HFFc6 (cell line): ENCODE data around the gene SCN5A. TPM values are rescaled to one million over a fixed set of nuclear protein-coding genes. Genes with fewer than 3 reads are reported as not detected.
A peak's percentile ranks its signal among the peaks of the same experiment; 100 is the strongest.

ENCODE experiments used
- DNase-seq: peaks from one replicate; pipeline ENCODE4 v3.0.0-alpha.2; 2018
- H3K27ac Mint-ChIP-seq: 2 replicates; pipeline ENCODE4 v1.8.0; 2020; ENCODE audit warnings: mild to moderate bottlenecking, mixed read lengths
- H3K27me3 Mint-ChIP-seq: 2 replicates; pipeline ENCODE4 v1.8.0; 2021; ENCODE audit warnings: mild to moderate bottlenecking, moderate library complexity, mixed read lengths; ENCODE audit not compliant: insufficient read depth
- H3K36me3 Mint-ChIP-seq: 2 replicates; pipeline ENCODE4 v1.8.0; 2021; ENCODE audit warnings: low read depth, mixed read lengths
- H3K4me1 Mint-ChIP-seq: 2 replicates; pipeline ENCODE4 v1.8.0; 2020; ENCODE audit warnings: low read depth, mixed read lengths
- H3K4me3 Mint-ChIP-seq: 2 replicates; pipeline ENCODE4 v1.8.0; 2020; ENCODE audit warnings: mild to moderate bottlenecking, moderate library complexity, mixed read lengths
- H3K9me3 Mint-ChIP-seq: 2 replicates; pipeline ENCODE4 v1.8.0; 2020; ENCODE audit warnings: mild to moderate bottlenecking, mixed read lengths
- total RNA-seq, 6 experiments: library from RNA; stranded (reverse); fragmentation: NEBNext Ultra II Directional; extraction: Animal tissue kit (Norgen Biotek cat#: 25700); gene quantifications; 2 replicates in 1 of 6; 3 replicates in 5 of 6; pipeline ENCODE4 v1.2.3, GENCODE V29; 2021
- TF ChIP-seq, protein P1 (sequence below): fragments of 200-600 bp; sonication (generic); IDR thresholded peaks from 2 replicates; pipeline ENCODE4 v1.5.0; 2021; ENCODE audit warnings: antibody characterized with exemption, mild to moderate bottlenecking

Gene SCN5A
- total RNA-seq, 6 experiments from 2014 or later = 0.05 to 0.46 (median 0.28) TPM; not detected in 3

- no peaks in the 10 kb centered on the region for H3K4me1 Mint-ChIP-seq
- H3K4me3 Mint-ChIP-seq = no peak overlapping the region
- no peaks in the 10 kb centered on the region for H3K9me3 Mint-ChIP-seq
- no peak overlapping the region for H3K27ac Mint-ChIP-seq
- no peaks in the 10 kb centered on the region for H3K36me3 Mint-ChIP-seq
- TF ChIP-seq, protein P1, sequence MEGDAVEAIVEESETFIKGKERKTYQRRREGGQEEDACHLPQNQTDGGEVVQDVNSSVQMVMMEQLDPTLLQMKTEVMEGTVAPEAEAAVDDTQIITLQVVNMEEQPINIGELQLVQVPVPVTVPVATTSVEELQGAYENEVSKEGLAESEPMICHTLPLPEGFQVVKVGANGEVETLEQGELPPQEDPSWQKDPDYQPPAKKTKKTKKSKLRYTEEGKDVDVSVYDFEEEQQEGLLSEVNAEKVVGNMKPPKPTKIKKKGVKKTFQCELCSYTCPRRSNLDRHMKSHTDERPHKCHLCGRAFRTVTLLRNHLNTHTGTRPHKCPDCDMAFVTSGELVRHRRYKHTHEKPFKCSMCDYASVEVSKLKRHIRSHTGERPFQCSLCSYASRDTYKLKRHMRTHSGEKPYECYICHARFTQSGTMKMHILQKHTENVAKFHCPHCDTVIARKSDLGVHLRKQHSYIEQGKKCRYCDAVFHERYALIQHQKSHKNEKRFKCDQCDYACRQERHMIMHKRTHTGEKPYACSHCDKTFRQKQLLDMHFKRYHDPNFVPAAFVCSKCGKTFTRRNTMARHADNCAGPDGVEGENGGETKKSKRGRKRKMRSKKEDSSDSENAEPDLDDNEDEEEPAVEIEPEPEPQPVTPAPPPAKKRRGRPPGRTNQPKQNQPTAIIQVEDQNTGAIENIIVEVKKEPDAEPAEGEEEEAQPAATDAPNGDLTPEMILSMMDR = peak; percentile 28; the same call in 1 of the 2 replicates
- no peak for DNase-seq
- H3K27me3 Mint-ChIP-seq = no peaks in the 10 kb centered on the region
Measured at GRCh38 chr3:38689774-38690173, 40.3 kb upstream of the SCN5A start.

DNA sequence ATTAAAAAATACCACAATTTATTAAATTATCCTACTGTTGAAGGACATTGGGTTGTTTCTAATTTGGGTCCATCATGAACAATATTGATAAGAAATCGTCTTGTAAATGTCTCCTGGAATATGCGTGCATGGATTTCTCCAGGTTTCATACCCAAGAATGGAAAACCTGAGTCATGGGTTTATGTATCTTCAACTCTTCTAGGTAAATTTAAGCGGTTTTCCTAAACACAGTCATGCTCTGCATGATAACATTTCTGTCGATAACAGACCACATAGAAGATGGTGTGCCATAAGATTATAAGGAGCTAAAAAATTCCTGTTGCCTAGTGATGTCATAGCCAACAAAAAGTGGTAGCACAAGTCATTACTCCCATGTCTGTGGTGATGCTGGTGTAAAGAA, 39.9 kb upstream of the SCN5A start:
- Mint-ChIP-seq H3K27me3 (no peaks in the 10 kb centered on the region; the same call in 1 of the 2 replicates), H3K36me3 (no peaks in the 10 kb centered on the region), H3K4me3 (no peak overlapping the region), H3K4me1 (no peaks in the 10 kb centered on the region), H3K27ac (no peak overlapping the region), H3K9me3 (no peaks in the 10 kb centered on the region)
- no peak for DNase-seq
- TF ChIP-seq, protein P1 = no peak

- Mint-ChIP-seq H3K9me3 (no peaks in the 10 kb centered on the region), H3K27me3 (peaks cover 3% of the 10 kb centered on the region; the same call in 1 of the 2 replicates), H3K27ac (no peak overlapping the region), H3K4me3 (no peak overlapping the region), H3K36me3 (no peaks in the 10 kb centered on the region), H3K4me1 (no peaks in the 10 kb centered on the region)
- TF ChIP-seq, protein P1 = no peak
- DNase-seq = no peak
Measured at GRCh38 chr3:38687321-38687720, 37.8 kb upstream of the SCN5A start.

DNA sequence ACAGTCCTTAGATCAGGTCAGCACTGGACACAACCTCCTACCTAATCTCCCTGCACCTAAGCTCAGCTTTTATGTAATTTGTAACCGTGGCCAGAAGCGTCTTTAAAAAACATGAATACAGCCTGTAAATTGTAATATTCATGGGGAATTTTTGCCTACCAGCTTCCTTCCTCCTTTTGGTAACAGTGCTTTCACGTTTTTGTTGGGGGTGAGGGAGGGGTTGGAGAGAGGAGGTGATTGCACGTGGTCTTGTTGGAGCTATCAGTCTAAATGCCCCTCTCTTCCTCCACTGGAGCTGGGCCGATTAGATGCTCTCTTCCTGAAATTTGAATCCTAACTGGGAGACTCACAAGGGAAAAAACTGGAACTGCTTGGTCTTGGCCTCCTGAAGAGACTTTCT, 35.1 kb upstream of the SCN5A start:
- peaks cover 11% of the 10 kb centered on the region for H3K27me3 Mint-ChIP-seq
- DNase-seq = no peak

GRCh38 chr3:38669668-38670067, 20.2 kb upstream of the SCN5A start:
- H3K36me3 Mint-ChIP-seq = no peaks in the 10 kb centered on the region
- no peak overlapping the region for H3K27ac Mint-ChIP-seq
- no peak for DNase-seq
- no peaks in the 10 kb centered on the region for H3K4me1 Mint-ChIP-seq
- no peaks in the 10 kb centered on the region for H3K9me3 Mint-ChIP-seq
- H3K27me3 Mint-ChIP-seq = peaks cover 8% of the 10 kb centered on the region
- no peak overlapping the region for H3K4me3 Mint-ChIP-seq
- TF ChIP-seq, protein P1 = no peak

More for the DNA sequence above, 35.1 kb upstream of the SCN5A start:
- Mint-ChIP-seq H3K27ac (no peak overlapping the region), H3K4me3 (no peak overlapping the region), H3K36me3 (no peaks in the 10 kb centered on the region), H3K9me3 (no peaks in the 10 kb centered on the region), H3K4me1 (no peaks in the 10 kb centered on the region)
- TF ChIP-seq, protein P1 = no peak

DNA sequence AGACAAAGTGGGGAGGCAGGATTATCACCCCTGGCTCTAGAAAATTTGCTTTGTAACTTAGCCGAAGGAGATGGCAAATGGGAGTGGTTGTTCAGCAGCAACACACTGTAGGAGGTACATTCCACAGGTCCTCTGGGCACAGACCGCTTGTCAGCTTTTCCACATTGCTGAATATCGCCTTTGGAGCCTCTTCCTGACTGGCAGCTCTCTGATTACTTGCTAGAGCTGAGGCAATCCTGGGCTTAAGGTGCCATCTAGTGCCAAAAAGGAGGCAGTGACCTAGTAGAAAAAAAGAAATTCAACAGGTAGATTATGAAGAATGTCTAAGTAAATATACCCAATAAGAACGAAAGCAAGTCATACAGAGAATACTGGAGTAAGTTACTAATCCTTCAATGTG, 13.1 kb upstream of the SCN5A start:
- Mint-ChIP-seq H3K4me1 (no peaks in the 10 kb centered on the region), H3K4me3 (no peak overlapping the region), H3K9me3 (no peaks in the 10 kb centered on the region), H3K27me3 (peaks cover 13% of the 10 kb centered on the region), H3K36me3 (no peaks in the 10 kb centered on the region), H3K27ac (no peak overlapping the region)
- TF ChIP-seq, protein P1 = peak; percentile 74
- peak; percentile 28 for DNase-seq
